Gastrocnemius medialis (tissue), 4 donors: ENCODE measurements around the gene CD200R1.

Experiments used
- CTCF ChIP-seq, 5 experiments: fragments of 450-650 bp in 3 of 5; fragments of 200-600 bp in 2 of 5; sonication (generic) in 2 of 5; IDR thresholded peaks in 4 of 5; conservative IDR thresholded peaks in 1 of 5; 1 replicate in 4 of 5; 2 replicates in 1 of 5; pipeline ENCODE4 v1.5.1; 2016 to 2019; ENCODE audit warnings: antibody characterized with exemption in 5 of 5, mild to moderate bottlenecking in 3 of 5, moderate library complexity in 3 of 5
- POLR2A ChIP-seq, 2 donors: fragments of 450-650 bp; IDR thresholded peaks; one replicate each; pipeline ENCODE4 v1.6.1; 2017; ENCODE audit warnings: antibody characterized with exemption in 2 of 2, mild to moderate bottlenecking in 2 of 2, moderate library complexity in 2 of 2

GRCh38 chr3:112948346-112948838 lies 26.5 kb downstream of the CD200R1 start:
- TF ChIP-seq CTCF (IDR thresholded peaks at IDR 0.05 in 4 of 5, conservative IDR thresholded peaks at IDR 0.05 in 1 of 5) (no peak), POLR2A (IDR thresholded peaks at IDR 0.05) (no peak)
